ENCODE measurements around the gene MAGI1.
A peak's percentile ranks its signal among the peaks of the same experiment; 100 is the strongest.
"Not testable (repeated sequence)": the region's sequence is repeated elsewhere in the genome, so short reads cannot be mapped to it uniquely, and the experiment has no call there.

MAGI1 gene

DNA sequence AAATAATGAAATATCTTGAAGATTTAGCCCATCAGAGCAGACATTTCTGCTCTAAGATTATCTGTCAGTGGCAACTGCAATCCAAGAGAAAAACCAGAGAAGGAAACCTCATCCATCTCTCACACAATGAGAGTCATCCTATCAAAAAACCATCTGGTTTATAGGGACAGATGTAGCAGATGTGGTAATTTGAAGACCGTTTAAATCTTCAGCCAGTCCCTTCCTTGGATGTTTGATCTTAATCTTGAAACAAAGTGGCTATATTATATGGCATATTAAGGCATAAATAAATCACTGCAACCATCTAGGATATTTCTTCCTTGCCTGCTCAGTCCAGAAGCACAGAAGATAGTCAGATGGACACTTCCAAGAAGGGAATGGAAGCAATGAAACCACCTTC is 305.3 kb downstream of the MAGI1 start:
- no peak for DNase-seq

DNA sequence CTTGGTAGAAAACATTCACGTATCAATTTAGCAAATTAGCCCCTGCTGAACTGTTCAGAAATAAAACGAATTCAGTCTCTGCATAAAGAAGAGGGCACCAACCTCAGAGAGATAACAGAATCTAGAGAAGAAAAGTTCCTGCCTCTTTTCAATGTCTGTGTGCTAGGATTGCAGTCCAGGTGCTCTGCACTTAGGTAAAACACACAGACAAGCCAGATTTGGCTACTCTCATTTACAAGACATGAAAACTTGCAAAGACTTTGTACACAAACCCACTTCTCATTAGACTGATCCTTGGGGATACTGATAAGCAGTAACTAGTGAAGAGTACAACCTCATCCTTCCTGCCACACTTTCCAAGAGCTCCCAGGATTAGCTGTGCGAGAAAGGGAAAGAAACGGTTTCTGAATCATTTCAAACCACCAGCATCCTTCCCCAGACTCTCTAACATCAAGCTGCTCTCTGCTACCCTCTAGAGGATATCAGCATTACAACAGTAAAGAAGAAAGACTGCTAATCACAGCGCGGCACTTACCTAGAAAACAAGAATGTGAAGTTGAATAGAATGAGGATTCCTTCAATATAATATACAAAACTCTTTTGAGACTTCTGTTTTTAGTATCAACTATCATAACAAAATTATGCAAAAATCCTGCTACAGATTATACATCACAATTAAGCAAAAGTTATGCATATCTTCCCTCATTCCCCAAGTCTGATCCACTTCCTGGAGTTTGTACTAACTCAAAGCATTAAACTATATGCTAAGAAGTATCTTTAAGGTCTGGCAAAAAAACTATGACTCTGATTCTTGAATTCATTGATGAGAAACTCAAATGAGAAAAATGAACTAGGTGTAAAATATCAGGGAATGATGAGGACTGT is 306.4 kb downstream of the MAGI1 start:
- DNase-seq, result no peak

DNA sequence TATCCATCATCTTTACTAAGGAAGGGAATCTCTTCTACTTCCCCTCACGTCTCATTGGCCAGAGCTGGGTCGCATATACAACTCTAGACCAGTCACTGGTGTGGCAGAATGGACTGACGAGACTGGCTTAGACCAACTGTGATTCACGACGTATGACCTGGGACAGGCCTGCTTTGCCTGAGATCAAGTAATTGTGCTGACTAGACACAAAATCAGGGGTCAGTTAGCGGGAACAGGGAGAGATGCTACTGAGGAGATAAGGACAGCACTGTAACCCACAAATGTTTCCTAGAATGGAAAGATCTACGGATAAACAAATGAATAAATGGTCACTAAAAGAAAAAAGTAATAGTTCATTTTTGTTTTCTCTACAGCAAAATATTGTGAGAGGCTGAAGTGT is 308.3 kb downstream of the MAGI1 start:
- DNase-seq, result no peak

DNA sequence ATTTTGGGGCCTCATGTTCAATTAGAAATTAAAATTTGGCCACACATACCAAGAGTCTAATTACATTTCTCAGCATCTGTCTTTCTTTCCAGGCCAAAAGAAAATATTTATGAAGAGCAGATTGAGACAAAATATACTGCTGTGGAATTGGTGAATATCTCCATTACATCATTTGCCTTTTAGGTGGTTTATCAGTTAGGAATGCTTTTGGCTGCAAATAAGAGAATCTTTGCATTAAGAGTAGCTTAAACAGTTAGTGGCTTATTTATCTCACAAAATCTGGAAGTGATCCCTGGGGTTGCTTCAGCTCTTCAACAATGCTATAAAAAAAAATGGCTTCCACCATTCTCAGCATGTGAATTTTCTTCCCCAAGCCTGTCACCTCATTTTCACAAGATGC is 308.7 kb downstream of the MAGI1 start:
- DNase-seq, result no peak

DNA sequence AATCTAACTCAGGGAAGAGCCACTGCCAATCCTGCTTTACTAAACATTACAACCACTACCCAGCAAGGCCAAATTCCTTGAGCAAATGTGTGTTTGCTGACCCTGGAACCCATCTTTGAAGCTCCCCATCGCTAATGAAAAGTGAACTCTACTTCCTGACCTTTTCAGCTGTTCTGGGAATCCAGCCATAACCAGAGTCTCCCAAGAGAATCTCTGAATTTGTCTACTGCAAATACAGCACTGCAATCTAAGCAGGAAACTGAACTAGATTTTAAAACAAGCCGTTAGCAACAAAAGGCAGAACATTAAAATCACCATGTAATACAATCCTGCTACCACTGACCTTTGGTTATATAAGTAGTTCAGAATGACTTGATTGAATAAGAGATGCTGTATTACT is 309.2 kb downstream of the MAGI1 start:
- peak; percentile 78 for DNase-seq

DNA sequence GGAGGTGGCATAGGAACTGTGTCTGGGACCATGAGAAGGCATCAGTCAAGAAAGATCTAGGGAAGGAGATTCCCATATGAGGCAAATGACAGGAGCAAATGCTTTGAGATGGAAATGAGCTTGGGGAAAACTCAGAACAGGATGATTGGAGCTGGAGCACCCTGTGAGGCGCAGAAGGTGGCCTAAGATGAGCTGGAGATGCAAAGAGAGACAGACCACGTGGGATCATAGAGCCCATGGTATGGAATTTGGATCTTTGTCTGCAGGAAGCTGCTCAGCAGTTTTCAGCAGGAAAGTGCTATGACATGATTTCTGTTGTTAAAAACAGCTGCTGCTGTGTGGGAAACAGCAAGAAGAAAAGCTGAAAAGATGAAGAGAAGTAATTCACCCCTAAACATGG is 310.6 kb downstream of the MAGI1 start:
- no peak for DNase-seq

DNA sequence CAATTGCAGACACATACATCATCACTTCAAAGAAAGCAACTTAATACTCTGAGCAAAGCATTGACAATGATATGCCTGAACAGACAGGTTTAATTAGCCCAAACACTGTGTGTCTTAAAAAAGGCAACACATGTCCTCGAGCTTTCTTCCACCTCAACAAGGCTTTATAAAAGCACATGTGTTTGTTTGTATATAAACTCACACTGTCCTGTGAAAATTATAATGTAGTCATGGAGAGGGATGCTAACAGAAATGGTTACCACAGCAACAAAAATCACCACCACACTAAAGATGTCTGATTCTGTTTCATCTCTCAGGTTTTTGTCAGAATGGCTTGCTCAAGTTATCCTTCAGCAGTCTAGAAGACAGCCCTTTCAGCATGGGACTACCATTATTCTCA is 314.7 kb downstream of the MAGI1 start:
- no peak for DNase-seq

DNA sequence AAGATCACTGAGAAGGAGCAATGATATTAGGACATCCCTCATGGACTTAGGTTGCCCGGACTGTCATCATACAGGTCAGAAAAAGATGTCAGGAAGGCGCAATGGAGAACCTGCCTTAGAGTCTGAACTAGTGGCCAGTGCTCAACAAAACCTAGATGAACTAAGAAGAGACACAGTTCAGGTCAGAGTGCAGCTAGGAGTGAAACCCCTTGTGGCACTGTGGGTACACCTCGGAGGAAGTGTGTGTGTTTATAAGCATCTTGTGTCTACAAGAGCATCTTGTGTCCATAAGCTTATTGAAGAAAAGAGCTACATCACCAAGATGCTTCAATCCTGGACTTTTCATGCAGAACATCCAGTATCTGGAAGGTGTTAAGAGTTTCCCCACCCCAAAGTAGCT is 315.7 kb downstream of the MAGI1 start:
- DNase-seq, result no peak

DNA sequence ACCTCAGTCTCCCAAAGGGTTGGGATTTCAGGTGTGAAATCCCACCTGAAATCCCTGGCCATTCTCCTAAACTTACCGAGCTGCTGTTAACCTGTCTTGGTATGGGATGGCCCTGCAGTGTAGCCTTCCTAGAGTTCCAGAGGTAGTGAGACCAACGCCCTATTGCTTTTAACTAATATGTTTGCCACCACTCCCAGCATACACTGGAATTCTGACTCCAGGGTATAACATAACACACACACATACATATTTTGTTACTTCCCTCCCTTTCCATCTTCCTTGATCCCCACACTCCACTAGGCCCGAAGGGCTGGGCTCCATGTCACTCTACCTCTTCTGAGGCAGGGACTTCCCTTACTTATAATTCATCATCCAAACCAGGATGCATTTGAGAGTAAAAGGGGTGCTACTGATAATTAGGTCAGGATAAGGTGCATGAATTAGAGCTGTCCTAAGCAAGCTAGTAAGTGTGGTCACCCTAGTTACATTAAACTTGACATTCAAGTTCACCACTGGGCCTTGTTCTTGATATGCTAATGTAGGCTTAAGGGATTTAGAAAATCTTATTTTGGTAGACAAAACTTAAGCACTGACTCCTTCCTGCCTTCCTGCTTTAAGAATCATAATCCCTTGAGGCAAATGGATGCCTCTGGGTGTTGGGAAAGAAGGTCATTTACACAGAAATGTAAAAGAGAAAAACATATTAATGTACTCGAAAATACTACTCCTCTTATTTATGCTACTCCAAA is 317.6 kb downstream of the MAGI1 start:
- no peak for DNase-seq

DNA sequence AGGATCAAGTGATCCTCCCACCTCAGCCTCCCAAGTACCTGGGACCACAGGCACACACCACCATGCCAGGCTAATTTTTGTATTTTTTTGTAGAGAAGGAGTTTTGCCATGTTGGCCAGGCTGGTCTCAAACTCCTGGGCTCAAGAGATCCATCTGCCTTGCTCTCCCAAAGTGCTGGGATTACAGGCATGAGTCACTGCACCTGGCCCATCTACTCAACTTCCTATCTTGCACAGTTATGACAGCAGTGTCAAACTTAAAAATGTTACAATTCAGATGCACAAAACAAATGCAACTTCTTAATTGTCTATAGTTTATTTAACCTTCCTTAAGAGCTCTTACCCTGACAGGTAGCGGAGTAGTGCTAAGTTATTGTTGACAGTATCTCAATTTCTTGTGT is 319.1 kb downstream of the MAGI1 start:
- not testable (repeated sequence) for DNase-seq

DNA sequence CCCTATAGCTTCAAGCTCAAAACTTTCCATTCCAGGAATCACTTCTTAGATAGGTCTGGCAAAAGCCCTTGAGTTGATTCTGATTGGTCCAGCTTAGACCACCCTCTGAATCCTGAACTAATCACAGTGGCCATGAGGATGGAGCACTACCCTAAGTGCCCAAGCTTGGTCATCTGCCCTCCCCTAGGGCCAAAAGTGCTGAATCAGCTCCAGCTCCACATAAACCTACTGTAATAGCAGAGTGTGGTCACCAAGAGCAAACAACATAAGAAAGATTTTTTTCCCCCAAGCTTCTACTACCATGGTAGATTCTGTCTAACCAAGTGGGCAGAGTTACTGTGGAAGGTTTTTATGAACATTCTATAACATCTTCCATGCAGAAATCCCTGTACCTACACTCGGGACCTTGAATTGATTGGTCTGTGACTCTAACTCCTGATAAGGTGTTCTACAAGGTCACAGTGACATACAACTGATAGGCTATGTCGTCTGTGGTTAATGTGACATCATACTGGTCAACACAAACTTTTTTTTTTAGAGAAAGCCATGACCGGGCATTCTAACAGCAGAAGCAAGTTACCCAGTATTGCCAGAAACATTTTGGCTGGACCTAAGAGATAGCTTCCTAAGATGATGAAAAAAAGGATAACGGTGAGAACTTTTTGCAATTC is 320.9 kb downstream of the MAGI1 start:
- DNase-seq, result no peak

DNA sequence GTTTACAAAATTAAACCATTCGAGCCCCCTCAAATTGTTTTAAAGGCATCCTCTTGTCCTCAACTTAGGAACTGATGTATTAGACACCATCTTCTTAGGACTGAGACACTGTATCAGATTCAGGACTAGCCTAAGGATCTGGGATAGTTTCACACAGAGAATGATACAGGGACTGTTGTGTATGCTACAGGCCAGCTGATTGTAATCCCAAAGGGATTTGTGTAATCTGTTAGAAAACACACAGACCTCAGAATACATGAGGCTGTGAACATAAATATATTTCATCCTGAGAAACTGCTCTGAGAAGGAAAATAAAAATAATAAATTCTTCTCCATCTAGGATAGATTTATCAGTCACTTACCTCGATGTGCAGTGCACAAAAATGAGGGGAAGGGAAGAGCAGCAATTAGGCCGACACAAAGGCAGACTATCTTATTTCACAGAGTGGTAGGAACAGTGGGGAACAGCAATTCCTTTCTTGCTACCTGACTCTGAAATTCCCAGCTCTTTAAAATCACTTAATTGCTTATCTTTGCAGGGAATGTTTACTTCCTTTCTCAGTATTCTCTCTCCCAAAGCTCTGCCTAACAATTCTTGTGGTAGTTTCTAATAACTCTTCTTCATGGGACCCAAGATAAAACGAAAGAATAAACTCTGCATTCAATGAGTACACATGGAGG is 322.5 kb downstream of the MAGI1 start:
- no peak for DNase-seq

DNA sequence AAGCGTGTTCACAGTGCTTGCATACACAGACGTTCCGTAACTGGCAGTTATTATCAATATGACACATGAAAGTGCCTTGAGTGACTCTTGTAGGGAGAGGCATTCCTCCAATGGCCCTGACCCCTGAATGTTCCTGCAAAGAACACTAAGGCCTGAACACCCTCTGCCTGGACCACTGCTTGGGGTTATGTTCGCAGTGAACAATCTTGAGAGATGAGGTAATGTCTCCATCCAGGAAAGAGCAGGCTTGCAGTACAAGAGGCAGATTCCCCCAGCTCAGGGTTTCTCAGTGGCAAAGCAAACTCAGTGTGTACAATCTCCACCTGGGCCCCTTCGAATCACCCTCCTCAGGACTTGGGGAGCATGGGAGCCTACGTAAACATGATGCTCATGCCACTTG is 324.6 kb downstream of the MAGI1 start:
- DNase-seq, result no peak

DNA sequence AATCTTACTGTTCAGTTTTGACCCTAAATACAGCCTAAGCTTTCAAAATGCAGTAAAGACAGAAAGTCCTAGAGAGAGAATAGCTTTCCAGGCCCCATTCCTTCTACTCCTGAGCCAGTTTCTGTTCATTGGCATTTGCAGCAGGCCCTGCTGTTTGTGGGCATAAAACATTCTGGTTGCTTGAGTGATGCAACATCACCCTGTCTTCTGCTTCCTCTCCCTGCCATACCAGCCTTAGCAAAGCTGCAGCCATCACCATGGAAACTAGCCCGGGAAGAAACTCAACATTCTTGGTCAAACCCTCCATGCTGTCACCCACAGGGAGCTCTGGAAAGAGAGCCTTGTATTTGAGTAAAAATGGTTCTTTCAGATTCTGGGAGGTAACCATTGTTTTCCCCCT is 325.7 kb downstream of the MAGI1 start:
- DNase-seq, result no peak

DNA sequence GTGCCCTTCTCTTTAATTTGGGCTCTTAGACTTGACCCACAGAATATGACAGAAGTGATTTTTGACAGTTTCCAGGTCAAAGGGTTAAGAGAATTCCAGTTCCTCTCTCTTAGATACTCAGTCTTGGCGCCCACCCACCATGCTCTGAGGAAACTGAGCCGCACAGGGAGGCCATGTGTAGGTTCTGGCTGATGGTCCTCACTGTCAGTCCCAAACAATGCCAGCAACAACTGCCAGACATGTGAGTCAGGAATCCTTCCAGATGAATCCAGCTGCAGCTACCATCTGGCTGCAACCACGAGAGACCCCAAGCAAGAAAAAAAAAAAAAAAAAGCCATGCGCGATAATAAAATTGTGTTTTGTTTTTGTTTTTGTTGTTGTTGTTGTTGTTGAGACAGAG is 326.6 kb downstream of the MAGI1 start:
- no peak for DNase-seq

DNA sequence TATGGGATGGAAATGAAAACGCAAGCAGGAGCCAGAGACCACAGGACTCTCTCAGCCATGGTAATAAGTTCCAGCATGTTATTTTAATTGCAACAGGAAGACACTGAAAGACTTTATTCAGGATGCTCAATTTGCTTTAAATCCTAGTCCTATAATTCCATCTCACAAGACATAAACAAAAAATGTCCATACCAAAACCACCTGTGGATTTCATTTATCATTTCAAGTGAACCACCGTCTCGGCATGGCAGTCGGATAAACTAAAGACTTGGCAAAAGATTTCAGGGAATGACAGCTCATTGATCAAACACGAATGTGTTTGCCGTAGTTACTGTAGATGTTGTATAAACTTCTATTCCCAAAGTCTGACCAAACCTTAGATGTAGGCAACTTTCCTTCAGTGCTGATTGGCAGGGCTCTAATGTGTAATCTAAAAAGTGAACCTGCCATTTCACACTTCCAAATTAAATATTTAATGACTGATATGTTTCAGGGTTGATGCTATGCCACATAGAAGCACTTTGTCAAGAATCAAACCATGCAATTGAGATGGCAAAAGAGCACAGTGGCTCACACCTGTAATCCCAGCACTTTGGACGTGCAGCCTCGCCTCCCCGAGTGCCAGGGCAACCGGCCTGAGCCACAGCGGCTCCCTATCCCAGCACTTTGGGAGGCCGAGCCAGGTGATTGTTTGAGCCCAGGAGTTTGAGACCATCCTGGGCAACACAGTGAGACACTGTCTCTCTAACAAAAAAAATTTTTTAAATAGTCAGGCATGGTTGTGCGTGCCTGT is 331.7 kb downstream of the MAGI1 start:
- no peak for DNase-seq

DNA sequence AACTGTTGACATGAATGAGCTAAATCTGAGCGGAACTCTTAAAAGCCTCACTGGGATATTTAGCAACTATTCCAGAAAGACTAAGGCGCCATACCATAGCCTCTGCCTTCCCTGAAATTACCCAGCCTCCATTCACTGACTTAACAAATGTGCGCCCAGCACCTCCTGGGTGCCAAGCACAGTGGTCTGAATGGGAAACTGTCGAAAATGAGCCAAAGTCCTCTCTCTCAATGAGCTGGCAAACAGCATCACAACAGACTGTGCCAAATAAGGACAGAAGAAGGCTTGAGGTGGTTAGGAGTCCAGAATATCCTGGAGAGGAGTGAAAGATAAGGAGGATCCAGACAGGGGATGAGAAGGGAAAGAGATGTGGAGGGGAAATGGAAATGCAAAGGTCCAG is 332.4 kb downstream of the MAGI1 start:
- no peak for DNase-seq

DNA sequence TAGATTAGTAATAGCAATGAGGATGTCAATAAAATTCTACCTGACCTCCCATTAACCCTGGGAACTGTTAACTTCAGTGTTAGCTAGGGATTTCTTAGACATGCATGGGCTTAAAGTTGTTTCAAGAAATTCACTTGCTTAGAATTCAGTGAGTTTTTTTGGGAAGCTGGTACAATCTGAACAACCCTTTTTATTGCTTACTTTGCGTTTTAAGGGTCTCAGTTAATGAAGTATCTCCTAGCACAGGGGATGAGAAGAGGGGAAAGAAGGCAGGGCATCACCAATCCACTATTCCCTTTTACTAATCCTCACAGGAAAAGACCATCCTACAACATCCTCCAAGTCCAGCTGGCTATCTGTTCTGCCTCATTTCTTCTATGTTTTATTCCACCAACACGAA is 334.9 kb downstream of the MAGI1 start:
- DNase-seq, result no peak

DNA sequence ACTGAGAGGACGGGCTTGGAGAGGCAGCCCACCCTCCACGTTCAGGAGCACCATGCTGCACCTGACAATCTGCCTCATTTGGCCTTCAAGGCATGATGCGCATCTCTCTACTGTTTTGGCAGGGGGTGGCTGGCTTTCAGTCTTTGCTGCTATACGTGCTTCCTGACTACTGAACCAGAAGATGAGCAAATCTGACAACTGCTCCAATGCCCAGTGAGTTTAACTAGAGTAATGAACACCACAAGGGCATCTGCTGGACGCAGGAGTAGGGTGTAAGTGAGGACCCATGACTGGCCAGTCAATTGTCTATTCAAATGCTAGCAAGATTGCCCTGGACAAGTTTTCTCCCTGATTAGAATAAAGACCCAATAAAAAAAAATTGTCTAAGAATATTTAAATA is 335.7 kb downstream of the MAGI1 start:
- DNase-seq, result no peak

DNA sequence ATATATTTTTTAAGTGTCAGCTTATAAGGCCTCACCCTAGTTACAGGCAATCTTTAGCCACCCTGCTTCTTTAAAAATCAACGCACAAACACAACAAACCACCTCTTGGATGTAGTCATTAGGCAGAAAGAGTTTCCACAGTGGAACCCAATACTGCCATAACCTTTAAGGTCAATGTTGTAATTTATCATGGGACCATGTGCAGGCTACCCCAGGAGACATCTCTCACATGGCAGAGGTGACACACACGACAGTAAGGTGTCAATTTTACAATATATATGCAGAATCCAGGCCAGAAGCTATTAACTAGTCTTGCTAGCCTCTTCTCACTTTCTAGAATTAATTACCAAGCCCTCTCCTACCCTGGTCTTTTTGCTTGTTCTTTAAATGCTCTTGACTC is 336.5 kb downstream of the MAGI1 start:
- DNase-seq, result no peak

DNA sequence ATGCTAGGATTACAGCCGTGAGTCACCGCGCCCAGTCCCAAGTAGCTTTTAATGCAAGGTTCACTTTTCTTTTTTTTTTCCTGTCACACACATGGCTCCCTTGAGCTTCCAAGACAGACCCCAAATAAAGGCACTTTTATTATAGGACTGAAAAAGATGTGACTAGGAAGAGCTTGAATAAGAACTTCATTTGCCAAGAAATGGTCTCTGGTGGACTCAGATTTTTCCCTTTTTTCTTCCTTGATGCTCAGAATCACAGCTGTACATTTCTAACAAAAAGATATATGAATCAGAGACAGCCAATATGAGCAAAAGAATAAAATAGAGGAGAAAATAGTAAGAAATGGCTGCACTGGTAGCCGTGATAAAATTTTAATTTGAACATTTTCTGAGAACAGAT is 337.2 kb downstream of the MAGI1 start:
- DNase-seq, result no peak

DNA sequence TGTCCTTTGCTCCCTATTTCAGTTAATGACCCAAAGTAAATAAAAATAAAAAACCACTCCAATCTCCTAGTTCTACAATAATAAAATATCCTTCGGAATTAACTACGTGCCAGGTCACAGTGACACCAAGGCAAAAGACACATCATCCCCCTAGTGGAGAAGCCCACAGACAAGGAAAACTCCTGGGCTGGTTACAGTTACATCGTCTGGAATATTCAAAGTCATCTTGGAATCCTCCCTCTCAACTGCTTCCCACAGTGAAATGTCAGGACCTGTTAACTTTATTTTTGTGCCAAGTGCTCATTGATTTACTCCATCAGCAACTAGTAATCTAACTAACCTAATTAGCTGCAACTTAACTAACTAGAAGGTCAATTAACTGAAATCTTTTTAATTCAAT is 349.3 kb downstream of the MAGI1 start:
- no peak for DNase-seq

DNA sequence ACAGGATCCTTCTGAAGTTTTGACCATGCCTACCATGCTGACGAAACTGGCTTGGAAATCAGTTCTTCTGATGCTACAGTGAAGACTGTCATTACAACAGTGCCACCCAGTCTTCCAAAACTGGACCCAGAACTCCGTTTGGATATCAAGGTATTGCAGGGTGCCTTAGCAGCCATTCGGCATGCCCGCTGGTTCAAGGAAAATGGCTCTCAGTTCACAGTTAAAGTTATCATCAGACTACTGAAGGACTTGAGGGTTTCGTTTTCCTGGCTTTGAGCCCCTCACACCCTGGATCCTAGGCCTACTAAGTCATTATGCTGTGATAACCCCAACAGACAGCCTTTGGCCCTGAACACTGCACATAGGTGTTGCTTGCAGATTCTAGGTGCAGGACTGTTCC is 351.0 kb downstream of the MAGI1 start:
- DNase-seq, result no peak

Data from DMS153 (cell line).